Tibial nerve (tissue), 4 donors: ENCODE measurements around the gene CEP164.

ENCODE experiments used
- EP300 ChIP-seq, 2 donors: sonication (generic); formaldehyde crosslinking; IDR thresholded peaks; one replicate each; pipeline ENCODE4 v1.6.1; 2017; ENCODE audit warnings: antibody characterized with exemption in 2 of 2, mild to moderate bottlenecking in 1 of 2
- POLR2A ChIP-seq, 2 donors: fragments of 450-650 bp; IDR thresholded peaks; one replicate each; pipeline ENCODE4 v1.6.1; 2017; ENCODE audit warnings: antibody characterized with exemption in 2 of 2, mild to moderate bottlenecking in 2 of 2, moderate library complexity in 2 of 2
- TF ChIP-seq, protein P1 (sequence below), 5 experiments: fragments of 200-600 bp in 3 of 5; fragments of 450-650 bp in 2 of 5; sonication (generic) in 3 of 5; IDR thresholded peaks; one replicate each; pipeline ENCODE4 v1.5.1; 2016 to 2019; ENCODE audit warnings: antibody characterized with exemption in 5 of 5, mild to moderate bottlenecking in 3 of 5, moderate library complexity in 2 of 5

DNA sequence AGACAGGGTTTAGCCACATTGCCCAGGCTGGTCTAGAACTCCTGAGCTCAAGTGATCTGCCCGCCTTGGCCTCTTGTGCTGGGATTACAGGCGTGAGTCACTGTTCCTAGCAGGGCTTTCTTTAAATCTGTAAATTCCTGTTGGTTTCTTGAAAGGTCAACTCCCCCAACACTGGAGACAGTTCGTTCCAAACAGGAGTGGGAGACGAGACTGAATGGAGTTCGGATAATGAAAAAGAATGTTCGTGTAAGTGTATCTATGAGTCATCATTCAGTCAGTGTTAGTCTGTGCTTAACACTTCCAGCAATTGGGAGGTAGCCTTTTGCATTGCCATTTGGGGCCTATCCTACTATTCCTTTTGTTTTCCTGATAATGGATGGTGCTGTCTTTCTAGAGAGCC, 46.5 kb upstream of the CEP164 start:
- TF ChIP-seq POLR2A (IDR thresholded peaks at IDR 0.05) = no peak
- TF ChIP-seq, protein P1, sequence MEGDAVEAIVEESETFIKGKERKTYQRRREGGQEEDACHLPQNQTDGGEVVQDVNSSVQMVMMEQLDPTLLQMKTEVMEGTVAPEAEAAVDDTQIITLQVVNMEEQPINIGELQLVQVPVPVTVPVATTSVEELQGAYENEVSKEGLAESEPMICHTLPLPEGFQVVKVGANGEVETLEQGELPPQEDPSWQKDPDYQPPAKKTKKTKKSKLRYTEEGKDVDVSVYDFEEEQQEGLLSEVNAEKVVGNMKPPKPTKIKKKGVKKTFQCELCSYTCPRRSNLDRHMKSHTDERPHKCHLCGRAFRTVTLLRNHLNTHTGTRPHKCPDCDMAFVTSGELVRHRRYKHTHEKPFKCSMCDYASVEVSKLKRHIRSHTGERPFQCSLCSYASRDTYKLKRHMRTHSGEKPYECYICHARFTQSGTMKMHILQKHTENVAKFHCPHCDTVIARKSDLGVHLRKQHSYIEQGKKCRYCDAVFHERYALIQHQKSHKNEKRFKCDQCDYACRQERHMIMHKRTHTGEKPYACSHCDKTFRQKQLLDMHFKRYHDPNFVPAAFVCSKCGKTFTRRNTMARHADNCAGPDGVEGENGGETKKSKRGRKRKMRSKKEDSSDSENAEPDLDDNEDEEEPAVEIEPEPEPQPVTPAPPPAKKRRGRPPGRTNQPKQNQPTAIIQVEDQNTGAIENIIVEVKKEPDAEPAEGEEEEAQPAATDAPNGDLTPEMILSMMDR (IDR thresholded peaks at IDR 0.05) = no peak
- no peak for TF ChIP-seq EP300 (IDR thresholded peaks at IDR 0.05)
